ENCODE measurements around the gene KSR1.

KSR1 gene

DNA sequence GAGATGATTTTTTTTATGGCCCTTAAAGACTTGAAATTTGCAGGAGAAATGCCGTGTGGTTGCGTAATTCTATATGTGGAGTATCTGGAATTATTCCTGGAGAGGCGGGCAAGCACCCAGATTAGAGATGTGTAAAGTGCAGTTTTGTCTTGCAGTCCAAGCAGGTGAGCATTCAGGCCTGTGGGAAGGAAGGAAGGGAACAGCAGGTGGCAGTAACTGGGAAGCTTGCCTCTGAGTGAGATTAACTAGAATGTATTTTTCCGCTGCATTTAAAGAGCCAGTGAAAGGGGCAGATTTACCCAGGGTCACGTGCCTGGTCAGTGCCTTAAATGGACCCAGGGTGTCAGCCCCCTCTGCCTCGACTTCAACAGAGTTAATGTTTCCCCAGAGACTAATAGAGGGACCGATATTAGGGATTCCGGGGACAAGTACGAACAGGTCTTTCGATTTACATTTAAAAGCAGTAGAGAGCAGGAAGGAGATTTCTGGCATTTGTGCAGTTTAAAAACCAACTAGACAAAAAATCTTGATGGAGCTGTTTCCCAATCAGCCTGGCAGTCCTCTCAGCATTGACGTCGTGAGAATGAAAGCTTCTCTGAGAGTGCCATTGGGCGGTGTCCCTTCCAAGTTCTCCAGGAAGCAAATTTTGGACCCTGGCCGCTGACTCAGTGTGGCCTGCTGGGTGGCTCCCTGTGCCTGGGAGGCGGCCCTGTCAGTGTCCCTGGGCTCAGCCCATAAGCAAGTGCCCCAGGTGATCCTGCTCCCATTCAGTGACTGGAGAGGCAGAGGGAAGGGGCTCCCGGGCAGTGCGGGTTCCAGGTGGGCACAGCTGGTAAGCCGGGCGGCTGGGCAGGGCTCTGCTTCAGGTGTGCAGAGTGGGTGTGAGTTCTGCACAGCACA is 38.2 kb downstream of the KSR1 start (continued):
- TF ChIP-seq, protein P1, sequence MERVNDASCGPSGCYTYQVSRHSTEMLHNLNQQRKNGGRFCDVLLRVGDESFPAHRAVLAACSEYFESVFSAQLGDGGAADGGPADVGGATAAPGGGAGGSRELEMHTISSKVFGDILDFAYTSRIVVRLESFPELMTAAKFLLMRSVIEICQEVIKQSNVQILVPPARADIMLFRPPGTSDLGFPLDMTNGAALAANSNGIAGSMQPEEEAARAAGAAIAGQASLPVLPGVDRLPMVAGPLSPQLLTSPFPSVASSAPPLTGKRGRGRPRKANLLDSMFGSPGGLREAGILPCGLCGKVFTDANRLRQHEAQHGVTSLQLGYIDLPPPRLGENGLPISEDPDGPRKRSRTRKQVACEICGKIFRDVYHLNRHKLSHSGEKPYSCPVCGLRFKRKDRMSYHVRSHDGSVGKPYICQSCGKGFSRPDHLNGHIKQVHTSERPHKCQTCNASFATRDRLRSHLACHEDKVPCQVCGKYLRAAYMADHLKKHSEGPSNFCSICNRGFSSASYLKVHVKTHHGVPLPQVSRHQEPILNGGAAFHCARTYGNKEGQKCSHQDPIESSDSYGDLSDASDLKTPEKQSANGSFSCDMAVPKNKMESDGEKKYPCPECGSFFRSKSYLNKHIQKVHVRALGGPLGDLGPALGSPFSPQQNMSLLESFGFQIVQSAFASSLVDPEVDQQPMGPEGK (CRISPR knock-in tag; IDR thresholded peaks at IDR 0.05; ENCODE audit: borderline replicate concordance), result no peak
- no peak for TF ChIP-seq ZC3H10 (CRISPR knock-in tag; IDR thresholded peaks at IDR 0.05)
- no peak for TF ChIP-seq ZNF8 (CRISPR knock-in tag; IDR thresholded peaks at IDR 0.05)
- TF ChIP-seq GLIS3 (CRISPR knock-in tag; IDR thresholded peaks at IDR 0.05), result no peak
- no peak for TF ChIP-seq RARB (CRISPR knock-in tag; IDR thresholded peaks at IDR 0.05)
- TF ChIP-seq ARNTL (CRISPR knock-in tag; IDR thresholded peaks at IDR 0.05; ENCODE audit: borderline replicate concordance, low read depth), result no peak
- TF ChIP-seq, protein P2, sequence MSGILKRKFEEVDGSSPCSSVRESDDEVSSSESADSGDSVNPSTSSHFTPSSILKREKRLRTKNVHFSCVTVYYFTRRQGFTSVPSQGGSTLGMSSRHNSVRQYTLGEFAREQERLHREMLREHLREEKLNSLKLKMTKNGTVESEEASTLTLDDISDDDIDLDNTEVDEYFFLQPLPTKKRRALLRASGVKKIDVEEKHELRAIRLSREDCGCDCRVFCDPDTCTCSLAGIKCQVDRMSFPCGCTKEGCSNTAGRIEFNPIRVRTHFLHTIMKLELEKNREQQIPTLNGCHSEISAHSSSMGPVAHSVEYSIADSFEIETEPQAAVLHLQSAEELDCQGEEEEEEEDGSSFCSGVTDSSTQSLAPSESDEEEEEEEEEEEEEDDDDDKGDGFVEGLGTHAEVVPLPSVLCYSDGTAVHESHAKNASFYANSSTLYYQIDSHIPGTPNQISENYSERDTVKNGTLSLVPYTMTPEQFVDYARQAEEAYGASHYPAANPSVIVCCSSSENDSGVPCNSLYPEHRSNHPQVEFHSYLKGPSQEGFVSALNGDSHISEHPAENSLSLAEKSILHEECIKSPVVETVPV (CRISPR knock-in tag; IDR thresholded peaks at IDR 0.05), result no peak
- no peak for TF ChIP-seq BACH2 (CRISPR knock-in tag; IDR thresholded peaks at IDR 0.05; ENCODE audit: borderline replicate concordance)
- TF ChIP-seq ZNF70 (CRISPR knock-in tag; IDR thresholded peaks at IDR 0.05), result no peak
- no peak for TF ChIP-seq ZNF565 (CRISPR knock-in tag; conservative IDR thresholded peaks at IDR 0.05; ENCODE audit: low read depth)

DNA sequence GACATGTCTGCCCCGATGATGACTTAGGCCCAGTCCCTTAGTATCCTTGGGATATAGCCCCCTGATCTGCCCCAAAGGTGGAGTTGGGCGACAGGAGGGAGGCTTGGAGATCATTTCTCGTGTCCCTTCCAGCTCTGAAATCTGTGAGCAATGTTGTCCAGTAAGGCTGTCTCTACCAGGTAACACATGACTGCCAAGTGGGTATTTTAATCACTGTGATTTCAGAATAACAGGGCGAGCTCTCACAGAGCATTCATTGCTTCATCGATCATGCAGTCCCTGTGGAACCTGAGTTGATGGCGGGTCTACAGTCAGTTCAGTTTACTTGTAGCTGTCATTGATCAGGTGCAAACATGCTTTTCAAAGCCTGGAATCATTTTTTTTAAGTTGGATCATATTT is 39.2 kb downstream of the KSR1 start:
- no peak for ATAC-seq
- TF ChIP-seq GLIS3 (CRISPR knock-in tag; IDR thresholded peaks at IDR 0.05) (no peak), ESRRG (CRISPR knock-in tag; IDR thresholded peaks at IDR 0.05) (no peak), TCF4 (CRISPR knock-in tag; IDR thresholded peaks at IDR 0.05; ENCODE audit: borderline replicate concordance) (no peak), BACH2 (CRISPR knock-in tag; IDR thresholded peaks at IDR 0.05; ENCODE audit: borderline replicate concordance) (no peak), ZNF70 (CRISPR knock-in tag; IDR thresholded peaks at IDR 0.05) (no peak), ZNF565 (CRISPR knock-in tag; conservative IDR thresholded peaks at IDR 0.05; ENCODE audit: low read depth) (no peak), ZC3H10 (CRISPR knock-in tag; IDR thresholded peaks at IDR 0.05) (no peak), ZFP3 (CRISPR knock-in tag; IDR thresholded peaks at IDR 0.05) (no peak), ZNF8 (CRISPR knock-in tag; IDR thresholded peaks at IDR 0.05) (no peak), CSDC2 (CRISPR knock-in tag; IDR thresholded peaks at IDR 0.05) (no peak)
- TF ChIP-seq, protein P2 (CRISPR knock-in tag; IDR thresholded peaks at IDR 0.05), result no peak
- TF ChIP-seq, protein P3, sequence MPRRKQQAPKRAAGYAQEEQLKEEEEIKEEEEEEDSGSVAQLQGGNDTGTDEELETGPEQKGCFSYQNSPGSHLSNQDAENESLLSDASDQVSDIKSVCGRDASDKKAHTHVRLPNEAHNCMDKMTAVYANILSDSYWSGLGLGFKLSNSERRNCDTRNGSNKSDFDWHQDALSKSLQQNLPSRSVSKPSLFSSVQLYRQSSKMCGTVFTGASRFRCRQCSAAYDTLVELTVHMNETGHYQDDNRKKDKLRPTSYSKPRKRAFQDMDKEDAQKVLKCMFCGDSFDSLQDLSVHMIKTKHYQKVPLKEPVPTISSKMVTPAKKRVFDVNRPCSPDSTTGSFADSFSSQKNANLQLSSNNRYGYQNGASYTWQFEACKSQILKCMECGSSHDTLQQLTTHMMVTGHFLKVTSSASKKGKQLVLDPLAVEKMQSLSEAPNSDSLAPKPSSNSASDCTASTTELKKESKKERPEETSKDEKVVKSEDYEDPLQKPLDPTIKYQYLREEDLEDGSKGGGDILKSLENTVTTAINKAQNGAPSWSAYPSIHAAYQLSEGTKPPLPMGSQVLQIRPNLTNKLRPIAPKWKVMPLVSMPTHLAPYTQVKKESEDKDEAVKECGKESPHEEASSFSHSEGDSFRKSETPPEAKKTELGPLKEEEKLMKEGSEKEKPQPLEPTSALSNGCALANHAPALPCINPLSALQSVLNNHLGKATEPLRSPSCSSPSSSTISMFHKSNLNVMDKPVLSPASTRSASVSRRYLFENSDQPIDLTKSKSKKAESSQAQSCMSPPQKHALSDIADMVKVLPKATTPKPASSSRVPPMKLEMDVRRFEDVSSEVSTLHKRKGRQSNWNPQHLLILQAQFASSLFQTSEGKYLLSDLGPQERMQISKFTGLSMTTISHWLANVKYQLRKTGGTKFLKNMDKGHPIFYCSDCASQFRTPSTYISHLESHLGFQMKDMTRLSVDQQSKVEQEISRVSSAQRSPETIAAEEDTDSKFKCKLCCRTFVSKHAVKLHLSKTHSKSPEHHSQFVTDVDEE (CRISPR knock-in tag; IDR thresholded peaks at IDR 0.05), result no peak

DNA sequence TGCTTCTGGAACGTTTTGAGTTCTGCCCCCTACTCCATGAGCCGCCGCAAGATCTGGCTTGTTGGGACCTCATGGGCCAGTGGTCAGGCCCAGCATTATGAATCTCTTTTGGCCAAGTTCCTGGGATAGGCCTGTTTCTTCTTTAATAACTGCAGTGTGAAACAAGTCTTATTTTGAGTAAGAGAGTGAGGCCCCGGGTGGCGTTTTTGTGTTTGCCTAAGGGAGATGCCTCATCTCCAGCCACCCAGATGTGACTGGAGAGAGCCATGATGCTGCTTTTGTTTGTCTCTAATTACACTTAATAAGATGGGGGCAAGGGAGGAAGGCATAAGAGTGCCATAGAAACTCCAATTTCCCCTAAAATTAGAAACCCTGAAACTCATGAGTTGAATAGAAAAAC is 39.8 kb downstream of the KSR1 start:
- TF ChIP-seq, protein P3 (CRISPR knock-in tag; IDR thresholded peaks at IDR 0.05), result no peak
- TF ChIP-seq ZNF565 (CRISPR knock-in tag; conservative IDR thresholded peaks at IDR 0.05; ENCODE audit: low read depth) (no peak), ZFP30 (CRISPR knock-in tag; IDR thresholded peaks at IDR 0.05) (no peak), ZNF70 (CRISPR knock-in tag; IDR thresholded peaks at IDR 0.05) (no peak), ARNTL (CRISPR knock-in tag; IDR thresholded peaks at IDR 0.05; ENCODE audit: borderline replicate concordance, low read depth) (no peak), CSDC2 (CRISPR knock-in tag; IDR thresholded peaks at IDR 0.05) (no peak), ZNF8 (CRISPR knock-in tag; IDR thresholded peaks at IDR 0.05) (no peak), GLIS3 (CRISPR knock-in tag; IDR thresholded peaks at IDR 0.05) (no peak), SNAI2 (CRISPR knock-in tag; IDR thresholded peaks at IDR 0.05) (no peak), TOX (CRISPR knock-in tag; IDR thresholded peaks at IDR 0.05; ENCODE audit: borderline replicate concordance) (no peak), ESRRG (CRISPR knock-in tag; IDR thresholded peaks at IDR 0.05) (no peak), RARB (CRISPR knock-in tag; IDR thresholded peaks at IDR 0.05) (no peak), ISL1 (CRISPR knock-in tag; IDR thresholded peaks at IDR 0.05) (no peak), BACH2 (CRISPR knock-in tag; IDR thresholded peaks at IDR 0.05; ENCODE audit: borderline replicate concordance) (no peak)
- TF ChIP-seq, protein P4, sequence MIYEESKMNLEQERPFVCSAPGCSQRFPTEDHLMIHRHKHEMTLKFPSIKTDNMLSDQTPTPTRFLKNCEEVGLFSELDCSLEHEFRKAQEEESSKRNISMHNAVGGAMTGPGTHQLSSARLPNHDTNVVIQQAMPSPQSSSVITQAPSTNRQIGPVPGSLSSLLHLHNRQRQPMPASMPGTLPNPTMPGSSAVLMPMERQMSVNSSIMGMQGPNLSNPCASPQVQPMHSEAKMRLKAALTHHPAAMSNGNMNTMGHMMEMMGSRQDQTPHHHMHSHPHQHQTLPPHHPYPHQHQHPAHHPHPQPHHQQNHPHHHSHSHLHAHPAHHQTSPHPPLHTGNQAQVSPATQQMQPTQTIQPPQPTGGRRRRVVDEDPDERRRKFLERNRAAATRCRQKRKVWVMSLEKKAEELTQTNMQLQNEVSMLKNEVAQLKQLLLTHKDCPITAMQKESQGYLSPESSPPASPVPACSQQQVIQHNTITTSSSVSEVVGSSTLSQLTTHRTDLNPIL (CRISPR knock-in tag; IDR thresholded peaks at IDR 0.05; ENCODE audit: low read depth), result no peak
- TF ChIP-seq, protein P5, sequence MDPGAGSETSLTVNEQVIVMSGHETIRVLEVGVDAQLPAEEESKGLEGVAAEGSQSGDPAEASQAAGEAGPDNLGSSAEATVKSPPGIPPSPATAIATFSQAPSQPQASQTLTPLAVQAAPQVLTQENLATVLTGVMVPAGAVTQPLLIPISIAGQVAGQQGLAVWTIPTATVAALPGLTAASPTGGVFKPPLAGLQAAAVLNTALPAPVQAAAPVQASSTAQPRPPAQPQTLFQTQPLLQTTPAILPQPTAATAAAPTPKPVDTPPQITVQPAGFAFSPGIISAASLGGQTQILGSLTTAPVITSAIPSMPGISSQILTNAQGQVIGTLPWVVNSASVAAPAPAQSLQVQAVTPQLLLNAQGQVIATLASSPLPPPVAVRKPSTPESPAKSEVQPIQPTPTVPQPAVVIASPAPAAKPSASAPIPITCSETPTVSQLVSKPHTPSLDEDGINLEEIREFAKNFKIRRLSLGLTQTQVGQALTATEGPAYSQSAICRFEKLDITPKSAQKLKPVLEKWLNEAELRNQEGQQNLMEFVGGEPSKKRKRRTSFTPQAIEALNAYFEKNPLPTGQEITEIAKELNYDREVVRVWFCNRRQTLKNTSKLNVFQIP (CRISPR knock-in tag; IDR thresholded peaks at IDR 0.05; ENCODE audit: borderline replicate concordance, low read depth), result no peak
- ATAC-seq, result no peak

Data from SK-N-SH treated with all-trans-retinoic acid at 6 μM for 48 hours (cell line).